ENCODE results near the gene ATP12A. TPM values are rescaled to one million over a fixed set of nuclear protein-coding genes. Genes with fewer than 3 reads are reported as not detected.

The ATP12A gene
- total and polyA plus RNA-seq, 2 experiments from 2014 or later = 0.07 to 0.31 TPM

- Histone ChIP-seq H3K4me3 (no peak overlapping the region), H3K4me1 (ENCODE audit: insufficient read depth) (no peaks in the 10 kb centered on the region), H3K36me3 (replicated peaks; ENCODE audit: insufficient read depth, low read depth) (no peaks in the 10 kb centered on the region), H3K27me3 (no peaks in the 10 kb centered on the region), H3K9me3 (ENCODE audit: low read depth) (no peaks in the 10 kb centered on the region), H3K9me2 (replicated peaks; ENCODE audit: insufficient read depth) (no peaks in the 10 kb centered on the region), H4K20me1 (ENCODE audit: insufficient read depth, poor library complexity, severe bottlenecking) (no peaks in the 10 kb centered on the region), H3K79me2 (no peaks in the 10 kb centered on the region), H3K27ac (no peak overlapping the region), H2AFZ (no peak overlapping the region), H3K4me2 (no peak overlapping the region)
- DNase-seq (ENCODE audit: low spot score) = no peak
- TF ChIP-seq EZH2phosphoT487 (IDR thresholded peaks at IDR 0.05; ENCODE audit: low read depth, severe bottlenecking, unreplicated experiment) (no peak), CTCF (IDR thresholded peaks at IDR 0.05; ENCODE audit: poor library complexity) (no peak), EZH2 (IDR thresholded peaks at IDR 0.05; ENCODE audit: borderline replicate concordance) (no peak)
- WGBS (ENCODE audit: low lambda C conversion rate, missing lambda C conversion rate) = 86% methylated on average over 4 of the region's 4 CpGs
Observed at GRCh38 chr13:24734950-24735349, 54.7 kb downstream of the ATP12A start.

GRCh38 chr13:24737042-24737441 lies 56.8 kb downstream of the ATP12A start:
- Histone ChIP-seq H3K9me2 (replicated peaks; ENCODE audit: insufficient read depth) (no peaks in the 10 kb centered on the region), H3K79me2 (no peaks in the 10 kb centered on the region), H3K4me3 (no peak overlapping the region), H3K27ac (no peak overlapping the region), H3K27me3 (no peaks in the 10 kb centered on the region), H3K36me3 (replicated peaks; ENCODE audit: insufficient read depth, low read depth) (no peaks in the 10 kb centered on the region), H2AFZ (no peak overlapping the region), H3K4me1 (ENCODE audit: insufficient read depth) (no peaks in the 10 kb centered on the region), H3K9me3 (ENCODE audit: low read depth) (no peaks in the 10 kb centered on the region), H3K4me2 (no peak overlapping the region), H4K20me1 (ENCODE audit: insufficient read depth, poor library complexity, severe bottlenecking) (no peaks in the 10 kb centered on the region)
- no peak for DNase-seq (ENCODE audit: low spot score)
- WGBS (ENCODE audit: low lambda C conversion rate, missing lambda C conversion rate) = 79% methylated on average over 6 of the region's 6 CpGs
- TF ChIP-seq EZH2phosphoT487 (IDR thresholded peaks at IDR 0.05; ENCODE audit: low read depth, severe bottlenecking, unreplicated experiment) (no peak), EZH2 (IDR thresholded peaks at IDR 0.05; ENCODE audit: borderline replicate concordance) (no peak), CTCF (IDR thresholded peaks at IDR 0.05; ENCODE audit: poor library complexity) (no peak)

DNA sequence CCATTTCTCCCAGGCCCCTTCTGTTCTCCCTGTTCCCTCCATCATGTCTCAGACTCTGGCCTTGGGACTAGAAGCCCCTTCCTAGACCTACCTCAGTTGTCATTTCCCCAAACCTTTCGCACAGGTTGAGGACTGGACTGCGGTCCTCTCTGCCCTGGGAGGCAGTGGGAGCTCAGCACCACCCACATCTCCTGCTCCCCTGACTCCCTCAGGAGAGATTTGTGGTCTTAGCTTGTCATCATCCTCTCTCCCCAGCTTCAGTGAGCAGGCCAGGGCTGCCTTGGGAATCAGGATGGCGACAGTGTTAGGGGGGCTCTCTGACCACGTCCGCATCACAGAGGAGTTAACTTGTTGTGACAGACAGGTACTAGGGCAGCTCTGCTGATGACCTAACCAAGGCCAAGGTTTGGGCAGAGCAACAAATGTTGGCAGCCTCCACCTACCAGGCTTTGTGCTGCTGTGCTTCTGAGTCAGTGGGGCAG lies 58.2 kb downstream of the ATP12A start:
- no peaks in the 10 kb centered on the region for H3K36me3 ChIP-seq (replicated peaks; ENCODE audit: insufficient read depth, low read depth)
- H3K9me3 ChIP-seq (ENCODE audit: low read depth) = no peaks in the 10 kb centered on the region
- peaks cover 8% of the 10 kb centered on the region for H3K27me3 ChIP-seq
- TF ChIP-seq EZH2phosphoT487 (IDR thresholded peaks at IDR 0.05; ENCODE audit: low read depth, severe bottlenecking, unreplicated experiment) (no peak), CTCF (IDR thresholded peaks at IDR 0.05; ENCODE audit: poor library complexity) (no peak), EZH2 (IDR thresholded peaks at IDR 0.05; ENCODE audit: borderline replicate concordance) (no peak)
- no peaks in the 10 kb centered on the region for H3K79me2 ChIP-seq
- no peaks in the 10 kb centered on the region for H4K20me1 ChIP-seq (ENCODE audit: insufficient read depth, poor library complexity, severe bottlenecking)
- DNase-seq (ENCODE audit: low spot score) = no peak
- no peaks in the 10 kb centered on the region for H3K4me1 ChIP-seq (ENCODE audit: insufficient read depth)
- H3K9me2 ChIP-seq (replicated peaks; ENCODE audit: insufficient read depth) = no peaks in the 10 kb centered on the region
- no peak overlapping the region for H3K4me2 ChIP-seq
- H2AFZ ChIP-seq = no peak overlapping the region
- no peak overlapping the region for H3K27ac ChIP-seq
- no peak overlapping the region for H3K4me3 ChIP-seq
- WGBS (ENCODE audit: low lambda C conversion rate, missing lambda C conversion rate) = 94% methylated on average over 5 of the region's 5 CpGs

Data from hepatocyte (in vitro differentiated cells).